Measurements from ENCODE around the gene TTC8. TPM values are rescaled to one million over a fixed set of nuclear protein-coding genes. Genes with fewer than 3 reads are reported as not detected.

Gene TTC8
- polyA plus RNA-seq, 1 of the 3 experiments (the other 2 are of a cell fraction): 51.6 TPM

GRCh38 chr14:88844980-88845491 lies 20.6 kb downstream of the TTC8 start (continued):
- no peak for TF ChIP-seq SMC3 (IDR thresholded peaks at IDR 0.05; ENCODE audit: low read depth, low read length)

DNA sequence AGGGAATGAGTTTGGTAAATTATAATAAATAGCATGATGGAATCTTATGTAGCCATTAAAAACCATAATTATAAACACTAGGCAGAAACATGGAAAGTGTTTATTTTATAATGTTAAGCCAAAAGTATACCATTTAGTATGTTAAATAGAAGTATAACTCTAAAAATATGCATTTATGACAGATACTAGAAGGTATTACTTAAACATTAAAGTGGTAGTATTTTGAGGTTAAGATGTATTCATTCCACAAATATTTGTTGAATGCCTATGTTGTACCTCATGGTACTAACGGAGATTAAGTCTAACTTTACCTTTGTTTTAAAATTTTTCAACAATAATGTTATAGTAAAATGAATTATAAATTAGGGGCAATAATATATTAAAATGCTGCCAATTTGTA lies 24.1 kb downstream of the TTC8 start:
- H2AFZ ChIP-seq (ENCODE audit: low read depth): peak overlapping the region; percentile 6; the same call in 1 of the 2 replicates
- H3K79me2 ChIP-seq (ENCODE audit: insufficient read depth): no peaks in the 10 kb centered on the region
- 31% methylated on average over 1 of the region's 1 CpG for WGBS (ENCODE audit: low lambda C conversion rate)
- H3K27me3 ChIP-seq (ENCODE audit: insufficient read depth): no peaks in the 10 kb centered on the region
- no peak for TF ChIP-seq ZBTB33 (IDR thresholded peaks at IDR 0.05; ENCODE audit: borderline replicate concordance, low read depth)
- TF ChIP-seq YY1 (IDR thresholded peaks at IDR 0.05; ENCODE audit: low read depth): no peak
- no peak for TF ChIP-seq RXRA (IDR thresholded peaks at IDR 0.05; ENCODE audit: borderline replicate concordance, low read depth)
- no peak for TF ChIP-seq USF2 (IDR thresholded peaks at IDR 0.05; ENCODE audit: borderline replicate concordance, low read depth, low read length)
- TF ChIP-seq SMC3 (IDR thresholded peaks at IDR 0.05; ENCODE audit: low read depth, low read length): no peak
- TF ChIP-seq JUND (IDR thresholded peaks at IDR 0.05): no peak
- TF ChIP-seq EP300 (IDR thresholded peaks at IDR 0.05; ENCODE audit: borderline replicate concordance in 1 of 2, low read depth in 1 of 2, low read length in 1 of 2): no peak
- TF ChIP-seq USF1 (IDR thresholded peaks at IDR 0.05; ENCODE audit: borderline replicate concordance, low read depth): no peak
- TF ChIP-seq NFIC (IDR thresholded peaks at IDR 0.05; ENCODE audit: borderline replicate concordance): no peak
- TF ChIP-seq CHD2 (IDR thresholded peaks at IDR 0.05; ENCODE audit: low read length, partially characterized antibody): no peak
- TF ChIP-seq, protein P1, sequence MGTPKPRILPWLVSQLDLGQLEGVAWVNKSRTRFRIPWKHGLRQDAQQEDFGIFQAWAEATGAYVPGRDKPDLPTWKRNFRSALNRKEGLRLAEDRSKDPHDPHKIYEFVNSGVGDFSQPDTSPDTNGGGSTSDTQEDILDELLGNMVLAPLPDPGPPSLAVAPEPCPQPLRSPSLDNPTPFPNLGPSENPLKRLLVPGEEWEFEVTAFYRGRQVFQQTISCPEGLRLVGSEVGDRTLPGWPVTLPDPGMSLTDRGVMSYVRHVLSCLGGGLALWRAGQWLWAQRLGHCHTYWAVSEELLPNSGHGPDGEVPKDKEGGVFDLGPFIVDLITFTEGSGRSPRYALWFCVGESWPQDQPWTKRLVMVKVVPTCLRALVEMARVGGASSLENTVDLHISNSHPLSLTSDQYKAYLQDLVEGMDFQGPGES (IDR thresholded peaks at IDR 0.05; ENCODE audit: low read depth, low read length): no peak
- no peak for TF ChIP-seq FOXJ3 (CRISPR knock-in tag; IDR thresholded peaks at IDR 0.05)
- no peak for TF ChIP-seq GATA2 (CRISPR knock-in tag; IDR thresholded peaks at IDR 0.05)
- H3K9ac ChIP-seq: no peak overlapping the region
- ChIA-PET CTCF (interaction anchor here (0.8 to 0.9 kb wide), 2 partner anchors 11 to 97 kb away, joined by 3 read pairs; no protein-coding TSS in a partner anchor), POLR2A (no interaction called here)
- H3K4me3 ChIP-seq (ENCODE audit: low read depth in 2 of 2, low read length in 1 of 2): no peak overlapping the region
- peaks cover 9% of the 10 kb centered on the region for H3F3A ChIP-seq (replicated peaks; ENCODE audit: insufficient read depth)
- peak overlapping the region; percentile 21 to 60; a peak in 2 of 4 replicates for H3K27ac ChIP-seq (ENCODE audit: low read depth in 2 of 2, low read length in 1 of 2)
- no peaks in the 10 kb centered on the region for H3K9me2 ChIP-seq
- no peak for DNase-seq
- peaks cover 0 to 21% of the 10 kb centered on the region in 2 experiments; a peak in 2 of 4 replicates for H3K4me1 ChIP-seq (ENCODE audit: control insufficient read depth in 1 of 2, insufficient read depth in 2 of 2, low read depth in 1 of 2, low read length in 1 of 2)
- peaks cover 27 to 42% of the 10 kb centered on the region in 2 experiments for H3K36me3 ChIP-seq (replicated peaks in 1 of 2; ENCODE audit: control insufficient read depth in 1 of 2, insufficient read depth in 2 of 2, low read length in 1 of 2)
- H4K20me1 ChIP-seq (ENCODE audit: insufficient read depth): no peaks in the 10 kb centered on the region
- H3K9me3 ChIP-seq: no peaks in the 10 kb centered on the region
- H3K4me2 ChIP-seq: no peak overlapping the region

All from SK-N-SH (cell line).